ENCODE results near the gene PDHA1. TPM values are rescaled to one million over a fixed set of nuclear protein-coding genes. Genes with fewer than 3 reads are reported as not detected.

PDHA1 gene
- total and polyA plus RNA-seq, 9 of the 15 experiments (the other 6 are each of a cell fraction or from before 2014, with no cell fraction given) = 352 to 882 (median 446) TPM

DNA sequence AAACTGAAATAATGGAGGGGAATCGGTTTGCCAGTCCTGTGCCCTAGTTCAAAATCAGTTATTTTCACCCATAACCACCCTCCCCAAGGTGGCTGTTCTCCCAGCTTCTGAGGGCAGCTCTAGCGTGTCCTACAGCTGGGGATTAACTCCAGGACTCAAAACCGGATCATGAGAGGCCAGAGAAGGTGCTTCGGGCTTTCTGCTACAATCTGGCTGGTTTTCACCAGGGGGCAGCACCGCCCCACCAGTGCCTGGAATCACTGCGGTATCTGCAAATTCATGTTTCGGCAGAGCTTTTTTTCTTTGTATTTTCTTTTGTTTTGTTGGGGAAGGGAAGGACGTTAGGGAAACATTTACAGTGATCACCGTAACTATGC lies 28.4 kb downstream of the PDHA1 start (continued):
- TF ChIP-seq, protein P1, sequence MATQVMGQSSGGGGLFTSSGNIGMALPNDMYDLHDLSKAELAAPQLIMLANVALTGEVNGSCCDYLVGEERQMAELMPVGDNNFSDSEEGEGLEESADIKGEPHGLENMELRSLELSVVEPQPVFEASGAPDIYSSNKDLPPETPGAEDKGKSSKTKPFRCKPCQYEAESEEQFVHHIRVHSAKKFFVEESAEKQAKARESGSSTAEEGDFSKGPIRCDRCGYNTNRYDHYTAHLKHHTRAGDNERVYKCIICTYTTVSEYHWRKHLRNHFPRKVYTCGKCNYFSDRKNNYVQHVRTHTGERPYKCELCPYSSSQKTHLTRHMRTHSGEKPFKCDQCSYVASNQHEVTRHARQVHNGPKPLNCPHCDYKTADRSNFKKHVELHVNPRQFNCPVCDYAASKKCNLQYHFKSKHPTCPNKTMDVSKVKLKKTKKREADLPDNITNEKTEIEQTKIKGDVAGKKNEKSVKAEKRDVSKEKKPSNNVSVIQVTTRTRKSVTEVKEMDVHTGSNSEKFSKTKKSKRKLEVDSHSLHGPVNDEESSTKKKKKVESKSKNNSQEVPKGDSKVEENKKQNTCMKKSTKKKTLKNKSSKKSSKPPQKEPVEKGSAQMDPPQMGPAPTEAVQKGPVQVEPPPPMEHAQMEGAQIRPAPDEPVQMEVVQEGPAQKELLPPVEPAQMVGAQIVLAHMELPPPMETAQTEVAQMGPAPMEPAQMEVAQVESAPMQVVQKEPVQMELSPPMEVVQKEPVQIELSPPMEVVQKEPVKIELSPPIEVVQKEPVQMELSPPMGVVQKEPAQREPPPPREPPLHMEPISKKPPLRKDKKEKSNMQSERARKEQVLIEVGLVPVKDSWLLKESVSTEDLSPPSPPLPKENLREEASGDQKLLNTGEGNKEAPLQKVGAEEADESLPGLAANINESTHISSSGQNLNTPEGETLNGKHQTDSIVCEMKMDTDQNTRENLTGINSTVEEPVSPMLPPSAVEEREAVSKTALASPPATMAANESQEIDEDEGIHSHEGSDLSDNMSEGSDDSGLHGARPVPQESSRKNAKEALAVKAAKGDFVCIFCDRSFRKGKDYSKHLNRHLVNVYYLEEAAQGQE (IDR thresholded peaks at IDR 0.05; ENCODE audit: borderline replicate concordance) = peak; percentile 61
- TF ChIP-seq, protein P1 (CRISPR knock-in tag; IDR thresholded peaks at IDR 0.05; ENCODE audit: low read depth) = no peak
- TF ChIP-seq, protein P2, sequence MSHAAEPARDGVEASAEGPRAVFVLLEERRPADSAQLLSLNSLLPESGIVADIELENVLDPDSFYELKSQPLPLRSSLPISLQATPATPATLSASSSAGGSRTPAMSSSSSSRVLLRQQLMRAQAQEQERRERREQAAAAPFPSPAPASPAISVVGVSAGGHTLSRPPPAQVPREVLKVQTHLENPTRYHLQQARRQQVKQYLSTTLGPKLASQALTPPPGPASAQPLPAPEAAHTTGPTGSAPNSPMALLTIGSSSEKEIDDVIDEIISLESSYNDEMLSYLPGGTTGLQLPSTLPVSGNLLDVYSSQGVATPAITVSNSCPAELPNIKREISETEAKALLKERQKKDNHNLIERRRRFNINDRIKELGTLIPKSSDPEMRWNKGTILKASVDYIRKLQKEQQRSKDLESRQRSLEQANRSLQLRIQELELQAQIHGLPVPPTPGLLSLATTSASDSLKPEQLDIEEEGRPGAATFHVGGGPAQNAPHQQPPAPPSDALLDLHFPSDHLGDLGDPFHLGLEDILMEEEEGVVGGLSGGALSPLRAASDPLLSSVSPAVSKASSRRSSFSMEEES (CRISPR knock-in tag; IDR thresholded peaks at IDR 0.05) = no peak
- TF ChIP-seq ETS2 (tag; IDR thresholded peaks at IDR 0.05; ENCODE audit: borderline replicate concordance, poor library complexity, severe bottlenecking) = no peak
- TF ChIP-seq, protein P3, sequence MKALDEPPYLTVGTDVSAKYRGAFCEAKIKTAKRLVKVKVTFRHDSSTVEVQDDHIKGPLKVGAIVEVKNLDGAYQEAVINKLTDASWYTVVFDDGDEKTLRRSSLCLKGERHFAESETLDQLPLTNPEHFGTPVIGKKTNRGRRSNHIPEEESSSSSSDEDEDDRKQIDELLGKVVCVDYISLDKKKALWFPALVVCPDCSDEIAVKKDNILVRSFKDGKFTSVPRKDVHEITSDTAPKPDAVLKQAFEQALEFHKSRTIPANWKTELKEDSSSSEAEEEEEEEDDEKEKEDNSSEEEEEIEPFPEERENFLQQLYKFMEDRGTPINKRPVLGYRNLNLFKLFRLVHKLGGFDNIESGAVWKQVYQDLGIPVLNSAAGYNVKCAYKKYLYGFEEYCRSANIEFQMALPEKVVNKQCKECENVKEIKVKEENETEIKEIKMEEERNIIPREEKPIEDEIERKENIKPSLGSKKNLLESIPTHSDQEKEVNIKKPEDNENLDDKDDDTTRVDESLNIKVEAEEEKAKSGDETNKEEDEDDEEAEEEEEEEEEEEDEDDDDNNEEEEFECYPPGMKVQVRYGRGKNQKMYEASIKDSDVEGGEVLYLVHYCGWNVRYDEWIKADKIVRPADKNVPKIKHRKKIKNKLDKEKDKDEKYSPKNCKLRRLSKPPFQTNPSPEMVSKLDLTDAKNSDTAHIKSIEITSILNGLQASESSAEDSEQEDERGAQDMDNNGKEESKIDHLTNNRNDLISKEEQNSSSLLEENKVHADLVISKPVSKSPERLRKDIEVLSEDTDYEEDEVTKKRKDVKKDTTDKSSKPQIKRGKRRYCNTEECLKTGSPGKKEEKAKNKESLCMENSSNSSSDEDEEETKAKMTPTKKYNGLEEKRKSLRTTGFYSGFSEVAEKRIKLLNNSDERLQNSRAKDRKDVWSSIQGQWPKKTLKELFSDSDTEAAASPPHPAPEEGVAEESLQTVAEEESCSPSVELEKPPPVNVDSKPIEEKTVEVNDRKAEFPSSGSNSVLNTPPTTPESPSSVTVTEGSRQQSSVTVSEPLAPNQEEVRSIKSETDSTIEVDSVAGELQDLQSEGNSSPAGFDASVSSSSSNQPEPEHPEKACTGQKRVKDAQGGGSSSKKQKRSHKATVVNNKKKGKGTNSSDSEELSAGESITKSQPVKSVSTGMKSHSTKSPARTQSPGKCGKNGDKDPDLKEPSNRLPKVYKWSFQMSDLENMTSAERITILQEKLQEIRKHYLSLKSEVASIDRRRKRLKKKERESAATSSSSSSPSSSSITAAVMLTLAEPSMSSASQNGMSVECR (CRISPR knock-in tag; IDR thresholded peaks at IDR 0.05) = no peak
- TF ChIP-seq, protein P4, sequence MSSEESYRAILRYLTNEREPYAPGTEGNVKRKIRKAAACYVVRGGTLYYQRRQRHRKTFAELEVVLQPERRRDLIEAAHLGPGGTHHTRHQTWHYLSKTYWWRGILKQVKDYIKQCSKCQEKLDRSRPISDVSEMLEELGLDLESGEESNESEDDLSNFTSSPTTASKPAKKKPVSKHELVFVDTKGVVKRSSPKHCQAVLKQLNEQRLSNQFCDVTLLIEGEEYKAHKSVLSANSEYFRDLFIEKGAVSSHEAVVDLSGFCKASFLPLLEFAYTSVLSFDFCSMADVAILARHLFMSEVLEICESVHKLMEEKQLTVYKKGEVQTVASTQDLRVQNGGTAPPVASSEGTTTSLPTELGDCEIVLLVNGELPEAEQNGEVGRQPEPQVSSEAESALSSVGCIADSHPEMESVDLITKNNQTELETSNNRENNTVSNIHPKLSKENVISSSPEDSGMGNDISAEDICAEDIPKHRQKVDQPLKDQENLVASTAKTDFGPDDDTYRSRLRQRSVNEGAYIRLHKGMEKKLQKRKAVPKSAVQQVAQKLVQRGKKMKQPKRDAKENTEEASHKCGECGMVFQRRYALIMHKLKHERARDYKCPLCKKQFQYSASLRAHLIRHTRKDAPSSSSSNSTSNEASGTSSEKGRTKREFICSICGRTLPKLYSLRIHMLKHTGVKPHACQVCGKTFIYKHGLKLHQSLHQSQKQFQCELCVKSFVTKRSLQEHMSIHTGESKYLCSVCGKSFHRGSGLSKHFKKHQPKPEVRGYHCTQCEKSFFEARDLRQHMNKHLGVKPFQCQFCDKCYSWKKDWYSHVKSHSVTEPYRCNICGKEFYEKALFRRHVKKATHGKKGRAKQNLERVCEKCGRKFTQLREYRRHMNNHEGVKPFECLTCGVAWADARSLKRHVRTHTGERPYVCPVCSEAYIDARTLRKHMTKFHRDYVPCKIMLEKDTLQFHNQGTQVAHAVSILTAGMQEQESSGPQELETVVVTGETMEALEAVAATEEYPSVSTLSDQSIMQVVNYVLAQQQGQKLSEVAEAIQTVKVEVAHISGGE (CRISPR knock-in tag; IDR thresholded peaks at IDR 0.05) = no peak
- TF ChIP-seq EWSR1 (IDR thresholded peaks at IDR 0.05; ENCODE audit: borderline replicate concordance, low read depth, partially characterized antibody) = no peak

Measured in K562 (cell line).